ENCODE measurements around the gene RECQL5.

DNA sequence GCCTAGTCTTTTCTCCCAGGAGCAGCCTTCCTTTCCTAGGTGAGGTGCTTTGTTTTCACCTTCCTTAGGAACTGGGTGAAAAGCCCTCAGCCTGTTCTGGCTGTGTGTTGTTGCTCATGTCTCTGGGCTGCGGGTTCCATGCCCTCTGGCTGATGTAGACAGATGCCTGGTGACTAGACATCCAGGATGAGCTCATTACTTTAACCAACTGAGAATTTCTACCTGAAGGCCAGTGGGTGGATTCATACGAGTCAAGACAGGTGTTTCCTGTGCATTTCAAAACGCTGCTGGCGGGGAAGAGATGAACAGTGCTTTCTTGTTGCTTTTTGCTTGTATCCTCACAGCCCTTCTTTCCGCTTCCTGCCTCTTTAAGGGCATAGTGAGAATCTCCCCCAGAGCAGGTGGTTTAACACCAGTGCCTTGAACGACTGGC is 22.5 kb upstream of the RECQL5 start:
- TF ChIP-seq CTCF (conservative IDR thresholded peaks at IDR 0.05) (no peak), ZFX (IDR thresholded peaks at IDR 0.05) (no peak)

All from C4-2B (cell line).